Activated CD4-positive, alpha-beta T cell treated with anti-CD3 and anti-CD28 coated beads for 1 hour (primary cell): Measurements from ENCODE around the gene CHCHD6.

Experiments
- DNase-seq: peaks from one replicate; pipeline ENCODE4 v3.0.0-alpha.2; 2020

The CHCHD6 gene

DNA sequence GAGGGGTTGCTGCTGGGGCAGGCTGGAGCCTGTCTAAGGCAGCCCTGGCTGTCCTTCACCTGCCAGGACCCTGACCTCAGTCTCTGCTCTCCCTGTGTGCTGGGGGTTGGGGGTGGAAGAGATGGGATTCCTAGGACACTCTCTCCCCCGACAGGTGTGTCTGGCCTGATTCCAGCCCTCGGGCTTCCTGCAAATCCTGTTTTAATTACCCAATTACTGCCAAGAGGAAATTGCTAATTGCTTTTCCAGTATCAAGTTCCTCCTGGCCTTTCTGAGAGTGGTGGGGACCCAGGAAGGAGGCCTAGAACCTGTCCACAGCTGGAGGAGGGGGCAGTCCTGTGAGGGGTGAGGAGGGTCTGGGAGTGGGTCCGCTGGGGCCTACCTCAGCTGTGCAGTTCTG lies 294.7 kb downstream of the CHCHD6 start:
- DNase-seq, result no peak

DNA sequence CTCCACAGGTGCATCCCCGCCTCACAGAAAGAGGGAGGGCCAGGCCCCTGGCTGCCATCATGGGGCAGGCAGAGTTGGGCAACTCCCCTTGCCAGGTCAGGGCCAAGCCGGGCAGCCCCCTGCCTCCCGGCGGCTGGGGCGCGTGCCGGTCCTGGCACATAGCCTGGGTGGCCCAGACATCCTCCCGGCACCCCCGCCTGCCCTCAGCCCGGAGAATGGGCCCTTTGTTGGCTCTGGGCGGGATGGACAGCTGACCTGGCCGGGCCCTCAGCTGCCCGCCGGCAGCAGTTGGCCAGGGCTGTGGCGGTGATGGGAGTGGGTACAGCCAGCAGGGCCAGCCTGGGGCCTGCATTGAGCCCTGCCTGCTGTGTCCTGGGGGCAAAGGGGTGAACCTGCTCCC lies 295.3 kb downstream of the CHCHD6 start:
- no peak for DNase-seq

DNA sequence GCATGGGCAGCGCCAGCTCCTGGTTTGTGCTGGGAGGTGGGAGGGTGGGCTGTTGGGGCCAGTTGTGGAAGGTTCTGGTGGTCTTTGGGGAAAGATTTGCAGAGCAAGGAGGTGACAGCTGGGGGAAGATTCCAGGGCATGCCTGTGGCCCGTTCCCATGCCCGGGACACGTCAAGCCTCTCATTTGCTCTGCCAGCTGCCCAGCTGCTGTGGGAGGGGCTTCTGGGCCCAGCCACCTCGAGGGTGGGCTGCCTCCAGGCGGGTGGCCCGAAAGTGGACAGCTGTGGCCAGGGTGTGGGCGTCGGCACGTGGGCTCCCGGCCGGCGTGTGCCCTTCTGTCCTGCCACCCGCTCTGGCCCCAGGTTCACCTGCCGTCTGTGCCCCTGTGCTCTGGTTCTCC lies 296.1 kb downstream of the CHCHD6 start:
- DNase-seq, result no peak

DNA sequence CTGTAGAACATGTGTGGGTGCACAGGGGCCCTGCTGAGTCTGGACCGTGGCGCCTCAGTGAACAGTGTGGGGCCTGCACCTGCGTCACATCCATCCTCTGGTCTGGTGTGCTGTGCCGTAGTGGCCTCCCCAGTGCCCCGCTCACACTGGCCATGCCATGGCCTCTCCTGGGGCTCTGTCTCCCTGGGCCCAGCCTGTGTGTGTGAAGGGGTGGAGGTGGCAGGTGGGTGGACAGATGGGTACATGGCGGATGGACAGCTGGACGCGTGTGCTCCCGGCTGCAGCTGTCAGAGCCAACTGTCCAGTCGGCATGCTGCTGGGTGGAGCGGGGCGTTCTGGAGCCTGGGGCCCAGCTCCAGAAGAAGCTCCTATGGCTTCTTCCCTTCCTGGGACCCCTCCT lies 296.7 kb downstream of the CHCHD6 start:
- DNase-seq, result no peak

DNA sequence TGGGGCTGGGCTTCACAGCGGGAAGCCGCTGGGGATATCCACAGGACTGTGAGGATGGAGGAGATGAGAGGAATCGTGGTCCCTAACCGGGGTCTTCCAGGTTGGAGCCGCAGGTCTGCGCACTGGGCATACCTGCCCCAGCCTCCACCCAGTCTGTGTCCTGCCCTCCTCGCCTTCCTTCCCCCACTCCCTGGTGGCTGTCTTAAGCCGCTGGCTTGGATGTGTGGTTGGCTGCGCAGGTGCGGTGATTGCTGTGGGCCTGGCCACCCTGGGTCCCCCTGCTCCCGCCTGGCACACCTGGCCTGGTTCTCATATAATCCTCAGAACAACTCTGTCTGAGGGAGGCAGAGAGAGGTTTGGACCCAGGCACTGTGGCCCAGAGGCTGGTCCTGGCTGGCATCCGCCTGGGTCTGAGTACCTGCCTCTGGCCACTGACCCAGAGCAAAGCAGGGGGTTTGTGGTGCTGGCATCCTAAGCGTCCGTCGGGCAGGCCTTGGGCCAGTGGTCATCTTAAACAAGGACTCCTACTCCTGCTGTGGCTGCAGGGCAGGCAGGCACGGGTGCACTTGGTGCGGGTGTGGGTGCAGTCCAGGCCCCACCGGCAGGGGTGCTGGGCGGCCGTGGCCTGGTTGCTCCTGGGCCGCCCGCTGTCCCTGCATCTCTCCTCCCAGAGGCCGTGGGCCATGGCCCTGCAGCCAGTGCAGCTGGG lies 297.6 kb downstream of the CHCHD6 start:
- DNase-seq, result no peak

DNA sequence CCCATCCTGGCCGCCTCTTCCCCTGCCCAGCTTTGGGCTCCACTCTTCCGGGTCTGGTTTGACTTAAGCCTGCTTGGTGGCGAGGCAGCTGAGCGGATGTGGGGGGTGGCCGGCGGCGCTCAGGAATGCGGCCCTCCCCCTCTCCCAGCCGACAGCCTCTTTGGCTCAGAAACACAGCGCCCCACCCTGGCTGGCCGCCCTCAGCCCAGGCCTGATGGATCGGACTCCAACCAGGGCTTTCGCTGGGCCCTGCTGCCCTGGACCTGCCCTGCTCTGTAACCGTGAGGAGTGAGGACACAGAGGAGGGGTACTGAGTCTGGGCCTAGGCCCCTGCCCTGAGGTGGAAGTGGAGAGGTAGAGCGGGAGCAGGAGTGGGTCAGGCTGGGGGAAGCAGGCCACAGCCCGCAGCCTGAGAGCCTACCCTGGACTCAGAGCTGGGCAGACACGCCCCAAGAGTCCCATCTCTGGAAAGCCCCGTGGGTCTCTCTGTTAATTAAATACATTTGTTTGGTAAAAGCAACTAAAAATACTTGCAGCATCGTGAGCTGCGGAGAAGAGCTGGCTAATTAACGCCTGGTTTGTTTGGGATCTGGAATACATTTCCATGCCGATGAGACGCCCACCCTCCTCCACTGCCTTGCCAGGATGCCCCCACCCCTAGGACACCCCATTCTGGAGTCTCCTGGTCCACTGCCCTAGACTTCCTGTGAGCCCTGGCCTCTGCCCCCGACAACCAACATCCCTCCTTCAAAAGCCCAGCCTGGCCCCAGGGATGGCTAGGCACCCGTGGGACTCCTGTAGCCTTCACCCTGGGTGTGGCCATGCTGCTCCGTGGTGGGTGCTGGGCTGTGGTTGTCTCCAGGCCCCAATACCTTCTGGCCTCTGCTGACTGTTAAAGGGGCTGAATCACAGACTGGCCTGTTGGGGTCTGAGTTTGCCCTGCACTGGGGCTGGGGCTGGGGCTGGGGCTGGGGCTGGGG lies 298.4 kb downstream of the CHCHD6 start:
- no peak for DNase-seq

DNA sequence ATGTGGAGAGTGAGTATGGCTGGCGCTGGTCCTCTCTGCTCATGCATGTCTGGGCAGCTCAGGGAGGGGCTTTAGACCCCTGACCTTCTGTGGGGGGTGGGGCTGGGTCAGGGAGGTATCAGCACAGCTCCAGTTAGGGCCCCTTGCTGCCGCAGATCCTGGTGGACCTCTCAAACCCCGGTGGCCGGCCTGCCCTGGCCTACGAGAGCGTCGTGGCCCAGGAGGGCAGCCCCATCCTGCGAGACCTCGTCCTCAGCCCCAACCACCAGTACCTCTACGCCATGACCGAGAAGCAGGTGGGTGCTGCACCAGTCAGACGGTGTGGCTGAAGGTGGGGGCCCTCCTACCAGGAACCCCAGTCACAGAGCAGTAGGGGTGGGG lies 299.1 kb downstream of the CHCHD6 start:
- DNase-seq, result no peak

DNA sequence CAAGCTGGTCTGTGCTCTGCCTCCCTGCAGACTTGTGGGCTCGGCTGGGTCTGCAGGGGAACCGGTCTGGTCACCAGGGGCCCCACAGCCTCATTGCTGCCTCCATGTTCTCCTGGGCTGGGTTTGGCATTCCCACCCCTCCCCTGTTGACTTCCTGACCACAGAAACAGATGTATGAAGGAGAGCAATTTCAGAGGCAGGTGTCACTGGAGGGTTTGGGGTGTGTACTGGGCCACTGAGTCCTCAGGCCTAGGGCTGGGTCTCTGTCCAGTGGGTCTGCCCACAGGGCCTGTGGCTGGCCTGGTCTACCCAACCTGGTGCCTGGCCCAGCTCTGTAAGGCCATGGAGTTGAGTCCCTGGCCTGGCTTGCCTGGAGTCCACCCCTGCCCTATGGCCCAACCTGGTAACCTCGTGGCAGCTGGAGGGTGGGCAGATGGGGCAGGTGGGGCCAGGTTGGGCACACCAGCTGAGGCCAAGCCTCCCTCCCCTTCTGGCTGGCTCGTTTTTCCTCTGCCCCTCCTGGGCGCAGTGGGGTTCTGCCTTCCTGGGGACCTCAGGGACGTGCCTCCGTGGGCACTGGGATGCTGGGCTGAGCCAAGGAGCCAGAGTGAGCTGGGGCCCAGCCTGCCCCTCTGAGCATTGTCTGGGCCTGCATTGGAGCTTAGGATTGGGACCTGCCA lies 299.7 kb downstream of the CHCHD6 start:
- no peak for DNase-seq

DNA sequence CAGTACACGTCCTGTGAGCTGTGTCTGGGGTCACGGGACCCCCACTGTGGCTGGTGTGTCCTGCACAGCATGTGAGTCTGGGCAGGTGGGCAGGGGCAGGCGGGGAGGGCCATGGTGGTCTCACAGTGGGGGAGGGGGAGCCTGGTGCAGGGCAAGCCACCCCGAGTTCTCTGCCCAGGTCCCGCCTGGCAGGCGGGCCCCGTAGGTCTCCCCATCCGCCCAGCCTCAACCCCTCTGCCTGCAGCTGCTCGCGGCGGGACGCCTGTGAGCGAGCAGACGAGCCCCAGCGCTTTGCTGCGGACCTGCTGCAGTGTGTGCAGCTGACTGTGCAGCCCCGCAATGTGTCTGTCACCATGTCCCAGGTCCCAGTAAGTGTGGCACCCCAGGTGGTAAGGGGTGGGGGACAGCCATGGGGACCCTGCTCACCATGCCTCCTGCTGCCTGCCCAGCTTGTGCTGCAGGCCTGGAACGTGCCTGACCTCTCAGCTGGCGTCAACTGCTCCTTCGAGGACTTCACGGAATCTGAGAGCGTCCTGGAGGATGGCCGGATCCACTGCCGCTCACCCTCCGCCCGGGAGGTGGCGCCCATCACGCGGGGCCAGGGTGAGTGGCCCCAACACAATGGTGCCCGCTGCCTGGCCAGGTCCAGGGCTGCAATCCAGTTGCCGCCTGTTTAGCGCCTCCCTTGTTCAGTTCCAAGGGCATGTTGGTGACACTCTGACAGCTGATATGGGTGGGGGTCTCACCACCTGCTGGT lies 300.8 kb downstream of the CHCHD6 start:
- DNase-seq, result no peak

DNA sequence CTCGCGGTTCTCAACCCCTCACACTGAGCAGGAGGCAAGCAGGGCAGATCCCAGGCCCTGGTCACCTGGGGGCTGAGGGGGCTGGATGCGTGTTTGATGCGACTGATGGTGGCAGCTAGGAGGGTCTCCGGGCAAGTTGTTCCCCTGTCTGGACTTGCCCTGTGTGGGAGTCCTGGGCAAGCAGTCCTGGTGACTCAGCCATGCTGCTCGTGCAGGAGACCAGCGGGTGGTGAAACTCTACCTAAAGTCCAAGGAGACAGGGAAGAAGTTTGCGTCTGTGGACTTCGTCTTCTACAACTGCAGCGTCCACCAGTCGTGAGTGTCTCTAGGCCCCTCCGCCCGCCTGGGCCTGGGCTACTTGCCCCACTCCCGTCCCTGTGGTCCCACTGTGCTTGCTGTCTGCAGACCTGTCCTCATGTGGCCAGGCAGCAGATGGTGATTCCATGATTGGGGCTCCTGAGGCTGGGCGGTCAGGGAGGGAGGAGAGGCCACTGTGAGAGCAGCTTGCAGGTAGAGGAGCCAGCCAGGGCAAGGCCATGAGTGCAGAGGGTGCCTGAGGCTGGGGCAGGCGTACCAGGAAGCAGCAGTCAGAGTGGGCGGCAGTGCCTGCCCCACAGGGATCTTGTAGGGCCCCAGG lies 301.9 kb downstream of the CHCHD6 start:
- no peak for DNase-seq

DNA sequence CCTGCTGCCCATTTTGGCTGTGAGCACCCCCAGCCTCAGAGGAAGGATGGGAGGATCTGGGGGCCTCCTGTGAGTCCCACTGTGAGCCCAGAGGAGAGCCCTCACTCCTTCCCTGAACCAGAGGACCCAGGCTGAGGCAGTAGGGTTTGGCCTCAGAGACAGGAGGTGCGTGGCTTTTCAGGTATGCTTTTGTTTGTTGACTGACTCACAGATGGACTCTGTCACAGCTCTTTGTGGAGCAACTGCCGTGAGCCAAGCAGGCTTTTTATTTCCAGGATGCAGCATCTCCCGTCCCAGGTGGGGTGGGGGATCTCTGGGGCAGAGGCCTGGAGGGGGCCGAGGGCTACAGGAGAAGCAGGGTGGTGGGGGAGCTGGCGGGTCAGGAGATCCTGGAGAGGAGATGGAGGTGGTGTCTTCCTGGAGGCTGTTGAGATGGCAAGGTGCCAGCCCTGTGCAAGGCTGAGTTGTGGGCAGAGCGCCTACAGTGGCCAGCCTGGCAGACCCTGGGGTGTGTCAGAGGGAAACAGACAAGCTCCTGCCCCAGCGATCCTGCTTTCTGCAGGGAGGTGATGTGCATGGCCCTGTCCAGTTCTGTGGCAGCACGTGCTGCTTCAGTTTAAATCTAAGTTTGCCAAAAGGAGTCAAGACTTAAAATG lies 302.9 kb downstream of the CHCHD6 start:
- no peak for DNase-seq

DNA sequence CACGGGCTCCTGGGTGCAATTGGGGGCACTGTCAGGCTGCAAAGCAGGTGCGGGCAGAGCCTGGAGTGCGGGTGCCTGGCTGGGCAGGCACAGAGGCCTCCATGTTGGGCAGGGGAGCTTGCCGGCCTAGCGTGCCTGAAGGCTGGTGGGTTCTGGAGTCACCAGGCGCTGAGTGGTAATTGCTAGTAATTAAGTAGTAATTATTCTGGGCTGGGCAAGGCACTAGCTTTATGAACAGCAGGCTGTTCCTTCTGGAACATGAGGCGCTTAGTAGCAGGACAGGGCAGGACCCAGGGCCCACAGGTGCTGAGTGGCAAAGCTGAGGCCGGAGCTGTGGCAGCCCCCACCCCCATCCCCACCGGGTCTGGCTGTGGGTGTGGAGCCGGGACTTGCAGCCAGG lies 304.2 kb downstream of the CHCHD6 start:
- no peak for DNase-seq

DNA sequence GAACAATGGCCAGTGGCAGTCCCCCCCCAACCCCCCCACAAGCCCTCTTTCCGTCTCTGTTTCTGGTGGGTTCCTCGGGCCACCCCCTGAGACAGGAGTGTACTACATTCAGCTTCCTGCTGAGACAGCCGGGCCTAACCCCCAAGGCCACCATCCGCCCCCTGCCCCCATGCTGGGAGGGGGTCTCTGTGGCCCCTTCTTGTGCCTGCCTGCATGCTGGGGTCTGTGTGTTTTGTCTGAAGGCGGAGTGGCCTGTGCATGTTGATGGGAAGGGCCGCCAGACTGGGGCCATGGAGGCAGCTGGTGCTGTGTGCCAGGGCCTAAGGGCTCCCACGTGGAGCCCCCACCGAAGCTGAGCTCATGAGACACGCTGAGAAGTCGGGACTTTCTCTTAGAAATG lies 305.5 kb downstream of the CHCHD6 start:
- DNase-seq, result no peak
